Measurements from ENCODE around the gene CHD6. TPM values are rescaled to one million over a fixed set of nuclear protein-coding genes. Genes with fewer than 3 reads are reported as not detected.

Gene CHD6
- total RNA-seq, 1 donor from 2014 or later, result 47.7 TPM

- no peak for DNase-seq (ENCODE audit: low spot score)
Measured at GRCh38 chr20:41470362-41471095, 147.6 kb downstream of the CHD6 start.

GRCh38 chr20:41469868-41470267 is 148.3 kb downstream of the CHD6 start:
- DNase-seq (ENCODE audit: low spot score), result no peak

- no peak for DNase-seq (ENCODE audit: low spot score)
Measured at GRCh38 chr20:41468994-41469600, 149.1 kb downstream of the CHD6 start.

- no peak for DNase-seq (ENCODE audit: low spot score)
Measured at GRCh38 chr20:41467690-41468089, 150.5 kb downstream of the CHD6 start.

GRCh38 chr20:41467220-41467619 is 151.0 kb downstream of the CHD6 start:
- DNase-seq (ENCODE audit: low spot score), result no peak

GRCh38 chr20:41463567-41463966 is 154.6 kb downstream of the CHD6 start:
- no peak for DNase-seq (ENCODE audit: low spot score)

- no peak for DNase-seq (ENCODE audit: low spot score)
Measured at GRCh38 chr20:41462372-41463161, 155.6 kb downstream of the CHD6 start.

- DNase-seq (ENCODE audit: low spot score), result no peak
Measured at GRCh38 chr20:41458761-41459160, 159.4 kb downstream of the CHD6 start.

- no peak for DNase-seq (ENCODE audit: low spot score)
Measured at GRCh38 chr20:41457173-41457857, 160.9 kb downstream of the CHD6 start.

GRCh38 chr20:41456351-41456750 is 161.8 kb downstream of the CHD6 start:
- DNase-seq (ENCODE audit: low spot score), result no peak

GRCh38 chr20:41454250-41454649 is 163.9 kb downstream of the CHD6 start:
- DNase-seq (ENCODE audit: low spot score), result no peak

- no peak for DNase-seq (ENCODE audit: low spot score)
Measured at GRCh38 chr20:41453010-41453950, 164.9 kb downstream of the CHD6 start.

GRCh38 chr20:41452226-41452625 is 166.0 kb downstream of the CHD6 start:
- DNase-seq (ENCODE audit: low spot score), result no peak

- DNase-seq (ENCODE audit: low spot score), result no peak
Measured at GRCh38 chr20:41447006-41447405, 171.2 kb downstream of the CHD6 start.

- no peak for DNase-seq (ENCODE audit: low spot score)
Measured at GRCh38 chr20:41446456-41446855, 171.7 kb downstream of the CHD6 start.

- DNase-seq (ENCODE audit: low spot score), result no peak
Measured at GRCh38 chr20:41444821-41445220, 173.4 kb downstream of the CHD6 start.

GRCh38 chr20:41443691-41444090 is 174.5 kb downstream of the CHD6 start:
- DNase-seq (ENCODE audit: low spot score), result no peak

- no peak for DNase-seq (ENCODE audit: low spot score)
Measured at GRCh38 chr20:41440882-41441281, 177.3 kb downstream of the CHD6 start.

GRCh38 chr20:41437836-41438235 is 180.3 kb downstream of the CHD6 start:
- DNase-seq (ENCODE audit: low spot score), result no peak

- DNase-seq (ENCODE audit: low spot score), result no peak
Measured at GRCh38 chr20:41436679-41437078, 181.5 kb downstream of the CHD6 start.

- DNase-seq (ENCODE audit: low spot score), result no peak
Measured at GRCh38 chr20:41433203-41433602, 185.0 kb downstream of the CHD6 start.

Measured in mucosa of gallbladder (tissue), 1 donor.